NT2/D1 (cell line): ENCODE results near the gene AFF1.

Source experiments
- YY1 ChIP-seq: IDR thresholded peaks from 2 replicates; pipeline ENCODE4 v1.6.1; 2011; ENCODE audit not compliant: insufficient read length, insufficient read depth
- ZNF274 ChIP-seq: IDR thresholded peaks from 2 replicates; pipeline ENCODE4 v1.6.1; 2011; ENCODE audit warnings: mild to moderate bottlenecking, low read depth, low read length

DNA sequence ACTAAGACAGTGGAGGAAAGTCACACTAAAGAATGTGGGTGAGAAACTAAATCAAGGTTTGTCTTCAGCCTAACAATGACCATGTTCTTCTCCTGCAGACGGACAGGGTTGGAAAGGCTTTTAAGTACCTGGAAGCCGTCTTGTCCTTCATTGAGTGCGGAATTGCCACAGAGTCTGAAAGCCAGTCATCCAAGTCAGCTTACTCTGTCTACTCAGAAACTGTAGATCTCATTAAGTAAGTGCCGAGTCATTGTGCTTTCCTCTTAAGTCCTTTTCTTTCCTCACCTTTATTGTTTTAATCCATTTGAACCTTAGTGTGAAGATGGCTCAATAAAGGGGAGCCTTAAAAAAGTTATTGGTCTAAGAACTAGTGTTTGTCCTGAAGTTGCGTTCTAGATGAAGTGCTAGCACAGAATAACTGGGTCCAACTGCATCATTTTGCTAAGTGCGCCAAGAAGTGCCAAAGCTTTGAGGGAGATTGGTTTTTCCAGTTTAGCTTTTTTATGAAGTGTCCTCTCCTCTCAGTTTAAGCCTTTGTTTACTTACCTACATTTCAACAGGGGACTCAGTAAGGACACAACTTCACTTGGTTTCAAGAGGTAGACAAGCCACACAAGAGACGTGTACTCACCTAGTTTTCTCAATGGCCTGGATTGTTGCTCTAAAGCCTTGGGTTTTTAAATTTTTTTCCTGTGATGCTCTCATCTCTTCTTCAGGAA, 196.3 kb downstream of the AFF1 start:
- TF ChIP-seq YY1 (no peak), ZNF274 (no peak)
